Ishikawa (cell line): ENCODE results near the gene PIGW.

Experiments used
- CEBPB ChIP-seq: IDR thresholded peaks from 2 replicates; pipeline ENCODE4 v1.6.1; 2012
- EGR1 ChIP-seq: IDR thresholded peaks from 2 replicates; pipeline ENCODE4 v1.6.1; 2012
- EP300 ChIP-seq: IDR thresholded peaks from 2 replicates; pipeline ENCODE4 v1.6.1; 2012; ENCODE audit warnings: borderline replicate concordance
- NFIC ChIP-seq: IDR thresholded peaks from 2 replicates; pipeline ENCODE4 v1.6.1; 2012
- RAD21 ChIP-seq: IDR thresholded peaks from 2 replicates; pipeline ENCODE4 v1.6.1; 2012; ENCODE audit warnings: low read depth
- REST ChIP-seq: IDR thresholded peaks from 2 replicates; pipeline ENCODE4 v1.6.1; 2012; ENCODE audit warnings: low read depth, mild to moderate bottlenecking
- TAF1 ChIP-seq: IDR thresholded peaks from 2 replicates; pipeline ENCODE4 v1.6.1; 2012; ENCODE audit warnings: low read depth, mild to moderate bottlenecking
- TCF12 ChIP-seq: IDR thresholded peaks from 2 replicates; pipeline ENCODE4 v1.6.1; 2012; ENCODE audit warnings: low read depth
- TEAD4 ChIP-seq: IDR thresholded peaks from 2 replicates; pipeline ENCODE4 v1.6.1; 2012
- YY1 ChIP-seq: IDR thresholded peaks from 2 replicates; pipeline ENCODE4 v1.6.1; 2012; ENCODE audit warnings: low read depth

GRCh38 chr17:36533935-36534839, 600 bp upstream of the PIGW start:
- no peak for TF ChIP-seq CEBPB
- no peak for TF ChIP-seq REST
- TF ChIP-seq YY1 = peak; percentile 24; the same call in 1 of the 2 replicates
- TF ChIP-seq TAF1 = no peak
- TF ChIP-seq EP300 = no peak
- TF ChIP-seq RAD21 = no peak
- TF ChIP-seq EGR1 = no peak
- TF ChIP-seq NFIC = peak; percentile 8; the same call in 1 of the 2 replicates
- TF ChIP-seq TEAD4 = no peak
- no peak for TF ChIP-seq TCF12
